Hematopoietic multipotent progenitor cell treated with erythropoietin and hydrocortisone succinate and interleukin-3 and kit ligand, for 6 days (in vitro differentiated cells): ENCODE data around the gene MCUB.

ENCODE experiments used
- DNase-seq: peaks from one replicate; pipeline ENCODE4 v3.0.0-alpha.2; 2015

Gene MCUB

GRCh38 chr4:109730619-109731545, 170.8 kb downstream of the MCUB start:
- peak; percentile 26 for DNase-seq

DNA sequence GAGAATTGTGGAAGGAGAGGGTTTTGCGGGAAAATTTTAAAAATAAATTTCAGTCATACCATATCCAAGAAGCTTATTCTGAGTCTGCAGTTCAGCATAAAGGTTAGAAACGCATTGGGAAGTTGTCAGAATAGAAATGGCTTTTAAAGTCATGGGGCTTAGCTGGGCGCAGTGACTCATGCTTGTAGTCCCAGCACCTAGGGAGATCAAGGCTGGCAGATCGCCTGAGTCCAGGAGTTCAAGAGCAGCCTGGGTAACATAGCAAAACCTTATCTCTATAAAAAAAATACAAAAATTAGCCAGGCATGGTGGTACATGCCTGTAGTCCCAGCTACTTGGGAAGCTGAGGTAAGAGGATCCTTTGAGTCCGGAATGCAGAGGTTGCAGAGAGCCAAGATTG, 173.7 kb downstream of the MCUB start:
- no peak for DNase-seq

GRCh38 chr4:109735566-109736365, 175.7 kb downstream of the MCUB start:
- peak; percentile 11 for DNase-seq
